Pancreas (tissue), 10 donors: ENCODE data around the gene MTREX. TPM values are rescaled to one million over a fixed set of nuclear protein-coding genes. Genes with fewer than 3 reads are reported as not detected.

ENCODE experiments used
- ATAC-seq, 4 donors: fragments of 200-7000 bp; cut with Tn5 transposase; one replicate each; pipeline versions ENCODE4 v1.8.0 to v1.9.1; 2020; ENCODE audit warnings: mild to moderate bottlenecking in 4 of 4, moderate library complexity in 4 of 4
- DNase-seq, 6 donors: peaks; one replicate each; pipeline ENCODE4 v3.0.0-alpha.2; 2020
- FAIRE-seq: peaks from 2 replicates; lab custom pipeline; 2012; peaks lifted over from hg19 to GRCh38; lab: Jason Lieb, UNC
- H3K27ac ChIP-seq, 4 donors: fragments of 200-600 bp; sonication (generic); 1 replicate in 3 of 4; 2 replicates in 1 of 4; pipeline versions ENCODE4 v1.5.0 to v1.8.0; 2020
- H3K27me3 ChIP-seq, 4 donors: fragments of 200-600 bp; one replicate each; pipeline ENCODE4 v1.8.0; 2021
- H3K36me3 ChIP-seq, 3 donors: fragments of 200-600 bp; sonication (generic) in 1 of 3; one replicate each; pipeline versions ENCODE4 v1.5.0 to v1.8.0; 2020 to 2021
- H3K4me1 ChIP-seq, 3 donors: fragments of 200-600 bp; one replicate each; pipeline ENCODE4 v1.8.0; 2021
- H3K4me3 ChIP-seq, 4 donors: fragments of 200-600 bp; sonication (generic) in 2 of 4; one replicate each; pipeline versions ENCODE4 v1.5.0 to v1.8.0; 2020 to 2021
- H3K9me3 ChIP-seq, 4 donors: fragments of 200-600 bp; one replicate each; pipeline ENCODE4 v1.8.0; 2021
- WGBS, 2 donors: extraction: QIAGEN DNeasy Blood & Tissue Kit; methylation state at CpG; one replicate each; pipeline ENCODE4 v1.1.7; 2013; 5-methylcytosine and 5-hydroxymethylcytosine counted together
- intact Hi-C, 3 donors: fragments of 100-400 bp; cut with DNase I; formaldehyde crosslinking; loops; one replicate each; pipeline versions ENCODE4 v1.11.1 to v1.14.2; 2022
- polyA plus RNA-seq, 2 donors: library from polyadenylated mRNA; stranded (reverse); fragments of 200-250 nt; gene quantifications; one replicate each; pipeline ENCODE4 v1.2.3, GENCODE V29; 2013
- total RNA-seq, 6 donors: library from RNA; stranded (reverse); fragmentation: NEBNext Ultra II Directional in 4 of 6; extraction: Animal tissue kit (Norgen Biotek cat#: 25700) in 4 of 6; gene quantifications; one replicate each; pipeline versions ENCODE4 v1.2.1 to v1.2.4, GENCODE V29; 2021 to 2023
- TF ChIP-seq, protein P1 (sequence below), 4 donors: fragments of 200-600 bp; sonication (generic) in 3 of 4; IDR thresholded peaks; one replicate each; pipeline versions ENCODE4 v1.5.0 to v1.8.0; 2021; ENCODE audit warnings: antibody characterized with exemption in 4 of 4
- donor health status: healthy with polysubstance abuse.
- donor health status: DM: no; HTN: no; CAD: no; lungs with moderate emphysema.
- donor health status: DM: no; HTN: no; CAD: no.
- donor health status: control.
- donor health status: control.
- donor health status: Bipolar disorder and iron deficiency.
- donor health status: DM: yes; HTN: yes; CAD: no.
- donor health status: DM: no; HTN: no; CAD: no.
- donor health status: DM: no; HTN: no; CAD: no.
- donor health status: DM: yes; HTN: yes; CAD: no.

MTREX gene
- total and polyA plus RNA-seq, 8 donors = 13.1 to 36.0 (median 30.7) TPM

DNA sequence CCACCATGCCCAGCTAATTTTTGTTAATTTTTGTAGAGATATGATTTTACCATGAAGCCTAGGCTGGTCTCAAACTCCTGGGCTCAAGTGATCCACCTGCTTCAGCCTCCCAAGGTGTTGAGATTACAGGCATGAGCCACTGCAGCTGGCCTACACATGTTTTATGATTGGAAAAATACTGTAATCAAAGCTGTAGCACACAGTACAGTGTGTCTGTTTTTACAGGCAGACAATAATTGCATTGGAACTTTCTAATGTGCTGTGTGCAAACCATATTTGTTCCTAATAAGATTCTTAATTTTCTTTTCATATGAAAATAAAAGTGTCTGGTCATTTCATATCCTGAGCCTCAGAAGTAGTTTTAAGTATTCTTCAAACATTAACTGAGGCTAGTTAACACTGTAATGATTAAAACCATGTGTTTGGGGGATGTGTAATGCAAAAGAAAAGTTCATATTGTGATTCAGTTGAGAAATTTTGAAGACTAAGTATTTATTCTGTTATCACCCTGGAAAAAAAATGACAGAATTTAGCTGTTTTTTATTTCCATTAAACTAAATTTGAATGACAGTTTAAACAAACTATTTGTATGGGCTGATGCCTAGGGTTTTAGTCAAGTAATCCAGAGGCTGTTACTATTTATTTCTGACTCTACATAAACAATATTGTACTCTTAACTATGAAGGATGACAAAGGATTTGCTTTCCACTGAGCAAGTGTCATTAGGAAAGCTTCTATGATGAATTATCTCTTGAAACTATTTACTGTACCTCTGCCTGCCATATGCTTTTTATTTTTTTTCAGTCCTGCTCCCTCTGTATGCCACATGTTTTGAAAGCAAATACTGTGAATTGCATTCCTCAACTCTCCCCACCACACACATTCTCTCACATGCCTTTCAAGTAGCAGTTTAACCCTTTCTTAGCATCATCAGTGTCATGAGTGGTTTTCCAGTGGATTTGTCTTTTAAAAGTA is 111.5 kb downstream of the MTREX start:
- ATAC-seq = peak in 2 of 4 donors; percentile 23 to 29
- FAIRE-seq = no peak
- TF ChIP-seq, protein P1, sequence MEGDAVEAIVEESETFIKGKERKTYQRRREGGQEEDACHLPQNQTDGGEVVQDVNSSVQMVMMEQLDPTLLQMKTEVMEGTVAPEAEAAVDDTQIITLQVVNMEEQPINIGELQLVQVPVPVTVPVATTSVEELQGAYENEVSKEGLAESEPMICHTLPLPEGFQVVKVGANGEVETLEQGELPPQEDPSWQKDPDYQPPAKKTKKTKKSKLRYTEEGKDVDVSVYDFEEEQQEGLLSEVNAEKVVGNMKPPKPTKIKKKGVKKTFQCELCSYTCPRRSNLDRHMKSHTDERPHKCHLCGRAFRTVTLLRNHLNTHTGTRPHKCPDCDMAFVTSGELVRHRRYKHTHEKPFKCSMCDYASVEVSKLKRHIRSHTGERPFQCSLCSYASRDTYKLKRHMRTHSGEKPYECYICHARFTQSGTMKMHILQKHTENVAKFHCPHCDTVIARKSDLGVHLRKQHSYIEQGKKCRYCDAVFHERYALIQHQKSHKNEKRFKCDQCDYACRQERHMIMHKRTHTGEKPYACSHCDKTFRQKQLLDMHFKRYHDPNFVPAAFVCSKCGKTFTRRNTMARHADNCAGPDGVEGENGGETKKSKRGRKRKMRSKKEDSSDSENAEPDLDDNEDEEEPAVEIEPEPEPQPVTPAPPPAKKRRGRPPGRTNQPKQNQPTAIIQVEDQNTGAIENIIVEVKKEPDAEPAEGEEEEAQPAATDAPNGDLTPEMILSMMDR (IDR thresholded peaks at IDR 0.05) = no peak

DNA sequence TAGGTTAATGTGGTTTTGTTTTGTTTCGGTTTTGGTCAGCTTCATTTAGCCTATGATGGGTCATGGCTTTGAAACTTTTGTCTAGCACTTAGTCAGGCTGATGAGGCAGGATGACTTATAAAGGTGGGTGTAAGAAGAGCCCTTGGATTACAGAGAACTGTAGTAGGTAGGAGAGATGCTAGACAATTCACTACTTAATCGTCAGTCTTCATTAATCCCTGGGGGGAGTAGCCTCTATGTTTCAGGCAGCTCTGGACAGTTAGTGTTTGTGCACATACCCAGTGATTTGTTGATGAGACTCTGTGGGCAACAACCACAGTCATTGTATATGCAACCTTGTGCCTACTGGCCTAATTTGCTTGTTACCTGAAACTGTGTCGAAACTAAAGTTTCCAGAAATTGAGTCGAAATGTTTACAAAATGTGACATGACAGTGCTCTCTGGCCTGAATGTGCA is 113.3 kb downstream of the MTREX start:
- Histone ChIP-seq H3K4me1 (peaks cover 0 to 6% (median 4%) of the 10 kb centered on the region in 3 donors), H3K36me3 (peaks cover 3 to 35% (median 15%) of the 10 kb centered on the region in 3 donors), H3K4me3 (no peak overlapping the region), H3K9me3 (no peaks in the 10 kb centered on the region), H3K27me3 (no peaks in the 10 kb centered on the region), H3K27ac (no peak overlapping the region)
- FAIRE-seq (no peak), ATAC-seq (no peak), DNase-seq (no peak)
- intact Hi-C loops = no loop called here
- TF ChIP-seq, protein P1 (IDR thresholded peaks at IDR 0.05) = no peak
- 89 to 94% methylated on average over 4 of the region's 4 CpGs for WGBS, 2 donors

More for the DNA sequence above, 111.5 kb downstream of the MTREX start:
- H3K36me3 ChIP-seq = peaks cover 3 to 18% (median 15%) of the 10 kb centered on the region in 3 donors
- no peak overlapping the region for H3K4me3 ChIP-seq
- no peaks in the 10 kb centered on the region for H3K9me3 ChIP-seq
- intact Hi-C loops = no loop called here
- no peak overlapping the region for H3K27ac ChIP-seq
- DNase-seq = no peak
- peaks cover 4 to 17% (median 5%) of the 10 kb centered on the region in 3 donors for H3K4me1 ChIP-seq
- no peaks in the 10 kb centered on the region for H3K27me3 ChIP-seq

DNA sequence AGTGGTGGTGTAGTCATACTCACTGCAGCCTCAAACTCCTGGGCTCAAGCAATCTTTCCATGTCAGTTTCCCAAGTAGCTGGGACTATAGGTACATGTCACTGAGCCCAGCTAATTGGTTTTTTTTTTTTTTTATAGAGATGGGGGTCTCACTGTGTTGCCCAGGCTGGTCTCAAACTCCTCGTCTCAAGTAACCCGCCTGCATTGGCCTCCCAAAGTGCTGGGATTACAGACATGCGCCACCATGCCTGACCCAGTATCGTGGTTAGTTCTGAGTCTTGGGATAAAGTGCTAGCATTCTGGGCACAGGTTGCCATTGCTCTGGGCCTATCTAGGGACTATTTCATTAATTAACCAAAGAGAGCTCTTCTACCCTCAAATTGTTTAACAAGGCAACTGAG is 118.7 kb downstream of the MTREX start:
- Histone ChIP-seq H3K4me3 (no peak overlapping the region), H3K36me3 (peaks cover 0 to 39% (median 15%) of the 10 kb centered on the region in 3 donors), H3K9me3 (no peaks in the 10 kb centered on the region), H3K4me1 (peaks cover 0 to 7% (median 0%) of the 10 kb centered on the region in 3 donors), H3K27ac (no peak overlapping the region), H3K27me3 (no peaks in the 10 kb centered on the region)
- WGBS, 2 donors = 95 to 96% methylated on average over 4 of the region's 4 CpGs
- intact Hi-C loops = no loop called here
- TF ChIP-seq, protein P1 (IDR thresholded peaks at IDR 0.05) = no peak
- FAIRE-seq (no peak), DNase-seq (no peak), ATAC-seq (no peak)

DNA sequence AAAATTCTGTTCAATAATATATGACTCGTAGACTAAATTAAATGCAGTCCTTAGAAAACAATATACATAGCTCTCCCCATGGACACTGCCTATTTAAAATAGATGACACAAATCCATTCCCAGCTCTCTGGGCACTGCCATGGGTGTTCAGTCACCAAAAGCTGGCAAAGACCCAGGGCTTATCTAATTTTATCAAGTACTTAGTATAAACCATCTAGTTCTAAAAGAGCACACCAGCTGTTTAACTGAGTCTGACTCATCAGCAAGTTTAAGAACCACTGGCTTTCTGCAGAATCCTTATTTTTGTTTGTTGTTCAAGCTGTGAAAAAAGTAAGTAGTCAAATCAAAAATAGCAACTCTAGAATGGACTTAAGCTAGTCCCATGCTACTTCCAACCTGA is 119.4 kb downstream of the MTREX start:
- intact Hi-C loops = no loop called here
- ATAC-seq (peak; percentile 77 to 83 (median 80)), DNase-seq (peak in 4 of 6 donors; percentile 30 to 60 (median 43)), FAIRE-seq (no peak)
- Histone ChIP-seq H3K4me1 (peaks cover 0 to 7% (median 0%) of the 10 kb centered on the region in 3 donors), H3K9me3 (no peaks in the 10 kb centered on the region), H3K27me3 (no peaks in the 10 kb centered on the region), H3K27ac (no peak overlapping the region), H3K36me3 (peaks cover 0 to 39% (median 15%) of the 10 kb centered on the region in 3 donors), H3K4me3 (no peak overlapping the region)
- TF ChIP-seq, protein P1 (IDR thresholded peaks at IDR 0.05) = no peak
- WGBS, 2 donors = 90 to 94% methylated on average over 1 of the region's 1 CpG
